NB4 (cell line): Measurements from ENCODE around the gene SELP.

Experiments
- CTCF ChIP-seq: IDR thresholded peaks from one replicate; pipeline ENCODE4 v1.5.1; 2012; ENCODE audit warnings: low read depth, low read length
- MYC ChIP-seq: IDR thresholded peaks from 2 replicates; pipeline ENCODE4 v1.6.1; 2011; ENCODE audit warnings: low read depth, low read length
- POLR2A ChIP-seq: IDR thresholded peaks from 2 replicates; pipeline ENCODE4 v1.6.1; 2011; ENCODE audit warnings: mild to moderate bottlenecking; ENCODE audit not compliant: insufficient read length; ENCODE audit errors: extremely low read depth

- no peak for TF ChIP-seq CTCF
- TF ChIP-seq POLR2A: no peak
- TF ChIP-seq MYC: no peak
Measured at GRCh38 chr1:169586067-169586394, 43.9 kb downstream of the SELP start.
